T-cell (primary cell): Measurements from ENCODE around the gene METTL16. TPM values are rescaled to one million over a fixed set of nuclear protein-coding genes. Genes with fewer than 3 reads are reported as not detected.

Source experiments
- ATAC-seq, 4 experiments: fragments of 200-7000 bp in 3 of 4; fragments of 150-1000 bp in 1 of 4; cut with Tn5 transposase; replicated peaks in 1 of 4; 1 replicate in 3 of 4; 2 replicates in 1 of 4; pipeline ENCODE4 v1.10.0; 2021; ENCODE audit warnings: moderate library complexity in 3 of 4, mild to moderate bottlenecking in 2 of 4, moderate number of reproducible peaks in 1 of 4
- CTCF ChIA-PET, 2 donors: fragments of 300-600 bp; sonication (Branson Sonifier 250); formaldehyde crosslinking; loops; one replicate each; lab custom pipeline; 2022; ENCODE audit warnings: antibody characterized with exemption in 2 of 2; lab: Charles Lee
- POLR2A ChIA-PET, 2 donors: fragments of 300-600 bp; sonication (Branson Sonifier 250); formaldehyde crosslinking; loops; one replicate each; lab custom pipeline; 2022; ENCODE audit warnings: antibody characterized with exemption in 2 of 2; lab: Charles Lee
- DNase-seq, 35 experiments: peaks; one replicate each; pipeline versions ENCODE4 v3.0.0 to v3.0.0-alpha.2; 2013 to 2023
- H3K27ac ChIP-seq: one replicate; pipeline ENCODE4 v1.5.1; 2013; ENCODE audit warnings: low read length
- H3K27me3 ChIP-seq, 2 experiments: replicated peaks in 1 of 2; 1 replicate in 1 of 2; 2 replicates in 1 of 2; pipeline versions ENCODE4 v1.6.1 to v1.7.0; 2013; ENCODE audit warnings: low read length in 1 of 2, mixed read lengths in 1 of 2; ENCODE audit not compliant: control insufficient read depth in 2 of 2, insufficient read depth in 2 of 2; ENCODE audit errors: extremely low read depth in 1 of 2
- H3K36me3 ChIP-seq, 2 donors: 1 replicate in 1 of 2; 2 replicates in 1 of 2; pipeline versions ENCODE4 v1.6.1 to v1.7.0; 2013; ENCODE audit warnings: low read length in 1 of 2; ENCODE audit not compliant: control insufficient read depth in 2 of 2, insufficient read depth in 1 of 2; ENCODE audit errors: extremely low read depth in 1 of 2
- H3K4me1 ChIP-seq, 2 experiments: 1 replicate in 1 of 2; 2 replicates in 1 of 2; pipeline versions ENCODE4 v1.6.1 to v1.7.0; 2013; ENCODE audit warnings: low read length in 2 of 2, mixed read lengths in 1 of 2; ENCODE audit not compliant: insufficient read depth in 2 of 2, control insufficient read depth in 1 of 2; ENCODE audit errors: extremely low read depth in 1 of 2
- H3K4me3 ChIP-seq, 2 donors: 1 replicate in 1 of 2; 2 replicates in 1 of 2; pipeline versions ENCODE4 v1.5.1 to v1.7.0; 2013; ENCODE audit warnings: mild to moderate bottlenecking in 2 of 2, low read length in 1 of 2, moderate library complexity in 1 of 2; ENCODE audit not compliant: control insufficient read depth in 1 of 2; ENCODE audit errors: extremely low read depth in 1 of 2
- H3K9me3 ChIP-seq: 2 replicates; pipeline ENCODE4 v1.7.0; 2013
- H3K27ac Mint-ChIP-seq, 2 donors: one replicate each; pipeline ENCODE4 v1.8.0; 2020 to 2021; ENCODE audit warnings: mild to moderate bottlenecking in 2 of 2, mixed read lengths in 2 of 2
- H3K27me3 Mint-ChIP-seq, 2 donors: one replicate each; pipeline ENCODE4 v1.8.0; 2021 to 2022; ENCODE audit warnings: mixed read lengths in 2 of 2
- H3K36me3 Mint-ChIP-seq: one replicate; pipeline ENCODE4 v1.8.0; 2021; ENCODE audit warnings: mixed read lengths
- H3K4me1 Mint-ChIP-seq, 3 donors: one replicate each; pipeline ENCODE4 v1.8.0; 2020 to 2022; ENCODE audit warnings: mixed read lengths in 3 of 3, mild to moderate bottlenecking in 1 of 3
- H3K4me3 Mint-ChIP-seq, 3 donors: one replicate each; pipeline ENCODE4 v1.8.0; 2020 to 2022; ENCODE audit warnings: mild to moderate bottlenecking in 3 of 3, mixed read lengths in 3 of 3, moderate library complexity in 3 of 3
- H3K9me3 Mint-ChIP-seq, 3 donors: one replicate each; pipeline ENCODE4 v1.8.0; 2020 to 2022; ENCODE audit warnings: mixed read lengths in 3 of 3
- WGBS: methylation state at CpG from one replicate; pipeline ENCODE4 v1.1.5; 2013; ENCODE audit warnings: missing lambda C conversion rate; ENCODE audit not compliant: insufficient coverage; 5-methylcytosine and 5-hydroxymethylcytosine counted together
- total RNA-seq, 35 experiments: library from RNA in 6 of 35; stranded (reverse) in 6 of 35; fragments of 120-200 nt in 1 of 35; gene quantifications; one replicate each; pipeline versions ENCODE4 v1.2.1 to v1.2.4 and lab custom pipeline; 2013 to 2026

Gene METTL16
- total RNA-seq, 5 donors from 2014 or later (not counting 1 experiment from before 2014, with no cell fraction given): 43.0 to 51.1 (median 43.2) TPM

DNA sequence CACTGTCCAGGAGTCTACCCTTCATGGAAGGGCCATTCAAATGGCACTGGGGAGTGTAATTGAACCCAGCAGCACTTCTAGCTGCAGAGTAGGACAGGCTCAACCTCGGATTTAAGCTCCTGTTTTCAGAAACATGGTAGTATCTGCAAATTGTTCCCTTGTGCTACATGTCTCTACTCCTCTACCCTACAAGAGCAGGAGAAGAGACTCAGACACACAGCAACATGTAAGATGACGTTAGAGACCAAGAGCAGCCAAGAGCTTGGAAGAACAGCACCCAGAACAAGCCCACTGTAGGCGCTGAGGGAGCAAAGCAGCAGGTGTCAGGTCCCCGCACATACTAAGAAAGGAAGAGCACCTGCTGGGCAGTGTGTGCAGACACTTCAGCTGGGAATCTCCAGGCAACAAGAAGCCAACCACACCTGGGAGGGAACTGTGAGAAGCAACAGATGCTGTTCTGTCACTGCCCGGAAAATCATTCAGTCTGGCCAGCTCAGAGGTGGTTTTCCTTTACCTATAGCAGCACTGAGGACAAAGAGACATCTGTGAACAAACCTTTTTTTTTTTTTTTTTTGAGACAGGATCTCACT lies 75.3 kb downstream of the METTL16 start:
- peaks cover 47% of the 10 kb centered on the region for H3K36me3 Mint-ChIP-seq
- H3K4me1 ChIP-seq: no peaks in the 10 kb centered on the region
- H3K27ac Mint-ChIP-seq: no peak overlapping the region
- peaks cover 12 to 77% of the 10 kb centered on the region in 2 donors for H3K36me3 ChIP-seq
- DNase-seq: no peak
- ChIA-PET POLR2A (interaction anchor here in 1 of 2 donors (0.6 kb wide), 1 partner anchor 551 kb away, joined by 3 read pairs; no protein-coding TSS in a partner anchor), CTCF (interaction anchor here in 1 of 2 donors (1.1 kb wide), 1 partner anchor 20 kb away, joined by 5 read pairs; no protein-coding TSS in a partner anchor)
- H3K4me3 Mint-ChIP-seq: no peak overlapping the region
- H3K9me3 ChIP-seq: no peaks in the 10 kb centered on the region
- no peaks in the 10 kb centered on the region for H3K27me3 Mint-ChIP-seq
- H3K27me3 ChIP-seq: no peaks in the 10 kb centered on the region
- no peaks in the 10 kb centered on the region for H3K9me3 Mint-ChIP-seq
- no peak for ATAC-seq
- no peak overlapping the region for H3K4me3 ChIP-seq
- no peaks in the 10 kb centered on the region for H3K4me1 Mint-ChIP-seq
- WGBS: 88% methylated on average over 4 of the region's 5 CpGs
- no peak overlapping the region for H3K27ac ChIP-seq

DNA sequence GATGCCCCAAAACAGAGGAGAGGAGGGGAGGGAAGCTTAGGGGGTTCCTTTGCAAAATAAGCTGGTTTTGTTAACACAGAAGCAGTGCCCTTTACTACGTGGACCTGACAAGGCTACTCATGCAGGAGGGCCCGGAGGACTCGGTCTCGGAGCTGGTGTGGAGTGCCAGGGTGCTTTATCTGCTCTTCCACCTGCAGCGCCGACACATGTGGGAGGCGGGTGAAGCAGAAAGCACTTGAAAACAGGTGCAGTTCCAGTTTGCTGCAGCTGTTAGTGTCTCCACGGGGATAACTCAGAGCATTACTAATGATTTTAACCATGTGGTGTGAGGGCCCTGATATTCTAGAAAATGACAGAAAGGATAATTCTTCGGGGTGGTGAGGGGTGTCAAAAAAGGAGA lies 75.8 kb downstream of the METTL16 start:
- no peak for DNase-seq
- ChIA-PET CTCF (interaction anchor here in 1 of 2 donors (1.1 kb wide), 1 partner anchor 20 kb away, joined by 5 read pairs; no protein-coding TSS in a partner anchor), POLR2A (no interaction called here)
- Mint-ChIP-seq H3K9me3 (no peaks in the 10 kb centered on the region), H3K36me3 (peaks cover 42% of the 10 kb centered on the region), H3K27me3 (no peaks in the 10 kb centered on the region), H3K4me3 (no peak overlapping the region), H3K27ac (no peak overlapping the region), H3K4me1 (no peaks in the 10 kb centered on the region)
- Histone ChIP-seq H3K27ac (no peak overlapping the region), H3K4me3 (no peak overlapping the region), H3K9me3 (no peaks in the 10 kb centered on the region), H3K36me3 (peaks cover 10 to 74% of the 10 kb centered on the region in 2 donors), H3K4me1 (no peaks in the 10 kb centered on the region), H3K27me3 (no peaks in the 10 kb centered on the region)
- WGBS: 90% methylated on average over 8 of the region's 9 CpGs
- no peak for ATAC-seq

DNA sequence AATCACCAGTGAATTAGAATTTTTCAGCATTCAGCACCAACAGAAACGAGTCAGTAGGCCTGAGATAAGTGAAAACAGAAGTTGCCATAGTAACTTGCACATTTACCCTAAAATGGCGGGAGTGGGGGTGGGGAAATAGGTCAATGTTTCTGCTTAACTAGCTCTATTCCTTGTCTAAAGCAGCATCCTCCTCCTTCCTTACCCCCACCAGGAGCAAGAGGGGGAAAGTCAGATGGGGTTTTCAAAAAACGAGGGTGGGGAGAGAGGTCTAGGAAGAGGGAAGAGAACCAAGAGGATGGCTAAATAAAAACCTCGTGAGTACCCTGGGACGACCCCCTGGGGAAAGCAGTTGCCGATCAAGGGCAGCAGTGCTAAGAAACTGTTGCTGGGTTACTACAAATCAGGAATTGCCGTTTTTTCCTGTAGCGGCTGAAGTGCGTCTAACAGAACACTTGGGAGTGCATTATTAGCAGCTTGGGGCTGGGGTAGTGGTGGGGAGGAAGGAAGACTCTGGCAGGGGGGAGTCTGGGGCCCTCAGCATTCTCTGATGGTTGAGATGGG lies 76.4 kb downstream of the METTL16 start:
- 87% methylated on average over 6 of the region's 9 CpGs for WGBS
- POLR2A ChIA-PET: no interaction called here

DNA sequence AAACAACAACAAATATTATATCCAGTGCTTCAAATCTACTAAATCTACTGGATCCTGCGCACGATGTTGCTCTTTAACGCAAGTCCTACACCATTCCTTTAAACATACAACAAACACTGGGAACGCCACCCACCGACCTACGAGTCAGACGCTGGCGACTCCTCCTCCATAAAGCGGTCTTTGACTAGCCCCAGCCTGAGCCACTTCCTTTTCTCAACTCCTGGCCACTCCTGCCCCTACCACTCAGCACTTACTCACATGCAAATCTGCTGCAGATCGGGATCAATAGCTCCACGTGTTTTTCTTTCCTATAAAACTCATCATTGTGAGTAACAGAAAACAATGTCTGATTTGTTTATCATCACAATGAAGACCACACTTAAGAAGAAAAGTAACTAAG lies 78.0 kb downstream of the METTL16 start:
- peaks cover 39% of the 10 kb centered on the region for H3K36me3 Mint-ChIP-seq

More for the DNA sequence above, 76.4 kb downstream of the METTL16 start:
- CTCF ChIA-PET: interaction anchor here in 1 of 2 donors (1.1 kb wide), 1 partner anchor 19 kb away, joined by 5 read pairs; no protein-coding TSS in a partner anchor
- Mint-ChIP-seq H3K4me1 (no peaks in the 10 kb centered on the region), H3K9me3 (no peaks in the 10 kb centered on the region), H3K36me3 (peaks cover 41% of the 10 kb centered on the region), H3K27me3 (no peaks in the 10 kb centered on the region), H3K4me3 (no peak overlapping the region), H3K27ac (peak overlapping the region in 1 of 2 donors; percentile 34)
- H3K27me3 ChIP-seq: no peaks in the 10 kb centered on the region
- peaks cover 10 to 69% of the 10 kb centered on the region in 2 donors for H3K36me3 ChIP-seq
- ATAC-seq (no peak), DNase-seq (no peak)
- H3K27ac ChIP-seq: no peak overlapping the region
- H3K4me3 ChIP-seq: no peak overlapping the region
- H3K9me3 ChIP-seq: no peaks in the 10 kb centered on the region
- no peaks in the 10 kb centered on the region for H3K4me1 ChIP-seq

DNA sequence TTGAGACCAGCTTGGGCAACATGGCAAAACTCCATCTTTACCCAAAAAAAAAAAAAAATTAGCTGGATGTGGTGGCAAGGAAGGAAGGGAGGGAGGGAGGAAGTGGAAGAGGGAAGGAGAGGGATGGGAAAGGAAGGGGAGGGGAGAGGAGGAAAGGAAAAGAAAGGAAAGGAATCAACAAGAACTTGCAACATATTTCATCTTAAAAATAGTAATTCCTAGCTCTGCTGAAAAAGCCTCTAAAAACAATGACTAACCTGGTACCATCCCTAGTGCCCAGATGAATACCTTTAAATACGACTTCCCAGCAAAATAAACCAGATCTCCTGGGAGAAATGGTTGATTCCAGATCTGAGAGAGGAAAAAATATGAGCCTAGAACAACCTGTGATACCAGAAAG lies 83.8 kb downstream of the METTL16 start:
- H3K27ac Mint-ChIP-seq: no peak overlapping the region
- CTCF ChIA-PET: interaction anchor here in 1 of 2 donors (0.7 kb wide), 2 partner anchors 259 to 1450 kb away, joined by 3 to 4 read pairs; no protein-coding TSS in a partner anchor

More for the DNA sequence above, 78.0 kb downstream of the METTL16 start:
- no peak overlapping the region for H3K4me3 Mint-ChIP-seq
- DNase-seq (no peak), ATAC-seq (no peak)
- Histone ChIP-seq H3K4me3 (no peak overlapping the region), H3K27ac (no peak overlapping the region), H3K36me3 (peaks cover 10 to 55% of the 10 kb centered on the region in 2 donors), H3K27me3 (no peaks in the 10 kb centered on the region), H3K4me1 (no peaks in the 10 kb centered on the region), H3K9me3 (no peaks in the 10 kb centered on the region)
- CTCF ChIA-PET: no interaction called here
- POLR2A ChIA-PET: interaction anchor here in 1 of 2 donors (0.5 kb wide), 1 partner anchor 30 kb away, joined by 4 read pairs; no protein-coding TSS in a partner anchor
- H3K4me1 Mint-ChIP-seq: no peaks in the 10 kb centered on the region
- H3K27me3 Mint-ChIP-seq: no peaks in the 10 kb centered on the region
- no peak overlapping the region for H3K27ac Mint-ChIP-seq
- WGBS: 94% methylated on average over 9 of the region's 11 CpGs
- H3K9me3 Mint-ChIP-seq: no peaks in the 10 kb centered on the region

DNA sequence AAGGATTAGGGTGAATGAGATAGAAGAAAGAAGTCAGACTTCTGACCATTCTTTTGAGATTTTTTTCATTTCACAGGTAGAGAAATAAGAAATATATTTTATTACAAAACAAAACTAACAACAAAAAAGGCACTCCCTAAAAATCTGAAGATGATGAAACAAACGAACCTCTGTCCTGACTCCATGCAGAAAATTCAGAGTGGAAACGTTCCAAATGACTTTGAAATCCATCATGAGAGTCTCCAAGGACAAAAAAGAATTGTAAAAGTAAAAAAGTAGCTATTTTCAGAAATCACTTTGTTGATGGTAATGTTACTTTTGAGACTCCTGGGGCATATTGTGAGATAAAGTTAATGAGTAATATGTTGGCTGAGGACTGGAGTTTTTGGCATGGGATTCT lies 84.5 kb downstream of the METTL16 start:
- Histone ChIP-seq H3K27ac (no peak overlapping the region), H3K36me3 (peaks cover 5% of the 10 kb centered on the region in 2 donors), H3K4me3 (no peak overlapping the region), H3K9me3 (no peaks in the 10 kb centered on the region), H3K4me1 (no peaks in the 10 kb centered on the region), H3K27me3 (no peaks in the 10 kb centered on the region)
- CTCF ChIA-PET: interaction anchor here in 1 of 2 donors (0.7 kb wide), 1 partner anchor 1451 kb away, joined by 4 read pairs; no protein-coding TSS in a partner anchor
- Mint-ChIP-seq H3K4me3 (no peak overlapping the region), H3K36me3 (peaks cover 15% of the 10 kb centered on the region), H3K9me3 (no peaks in the 10 kb centered on the region), H3K27ac (no peak overlapping the region), H3K27me3 (no peaks in the 10 kb centered on the region), H3K4me1 (no peaks in the 10 kb centered on the region)
- no peak for ATAC-seq
- 80% methylated on average over 1 of the region's 2 CpGs for WGBS
- POLR2A ChIA-PET: interaction anchor here (0.6 to 0.7 kb wide), 2 partner anchors 131 to 248 kb away, joined by 3 to 7 read pairs; no protein-coding TSS in a partner anchor
- DNase-seq: no peak

More for the DNA sequence above, 83.8 kb downstream of the METTL16 start:
- no peaks in the 10 kb centered on the region for H3K27me3 Mint-ChIP-seq
- POLR2A ChIA-PET: interaction anchor here (0.6 to 0.7 kb wide), 3 partner anchors 130 to 919 kb away, joined by 3 to 7 read pairs (median 3); no protein-coding TSS in a partner anchor
- ATAC-seq (no peak), DNase-seq (no peak)
- H3K36me3 Mint-ChIP-seq: peaks cover 20% of the 10 kb centered on the region
- H3K9me3 Mint-ChIP-seq: no peaks in the 10 kb centered on the region
- no peak overlapping the region for H3K4me3 Mint-ChIP-seq
- no peak overlapping the region for H3K4me3 ChIP-seq
- H3K27me3 ChIP-seq: no peaks in the 10 kb centered on the region
- no peaks in the 10 kb centered on the region for H3K4me1 Mint-ChIP-seq
- no peak overlapping the region for H3K27ac ChIP-seq
- WGBS: no CpG with 5 or more reads among the region's 1 CpG
- no peaks in the 10 kb centered on the region for H3K9me3 ChIP-seq
- peaks cover 3 to 12% of the 10 kb centered on the region in 2 donors for H3K36me3 ChIP-seq
- H3K4me1 ChIP-seq: no peaks in the 10 kb centered on the region
